ENCODE results near the gene THSD4.

The THSD4 gene

DNA sequence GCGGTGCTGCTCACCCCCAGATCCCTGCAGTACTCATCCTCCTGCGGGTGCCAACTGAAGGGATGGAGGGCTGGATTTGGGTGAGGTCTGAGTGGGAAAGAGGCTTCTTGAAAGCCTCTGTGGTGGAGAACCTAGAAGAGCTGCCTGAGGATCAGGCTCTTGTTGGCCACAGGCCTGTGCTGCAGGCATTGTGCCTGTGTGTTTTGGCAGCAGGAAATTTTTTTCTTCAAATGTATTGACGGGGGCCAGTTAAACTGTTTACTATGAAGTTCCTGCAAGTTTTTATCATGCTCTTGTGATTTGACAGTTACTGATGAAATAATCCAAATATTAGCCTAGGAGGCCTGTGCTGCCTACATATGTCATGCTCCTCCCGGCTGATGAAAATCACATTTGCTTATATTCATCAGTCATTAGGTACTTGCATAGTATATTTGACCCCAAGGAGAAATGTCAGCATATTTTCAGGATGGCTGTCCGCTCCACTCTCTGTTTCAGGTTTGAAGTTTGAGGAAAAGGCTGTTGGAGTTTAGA lies 103.1 kb downstream of the THSD4 start:
- H3K27me3 ChIP-seq (replicated peaks; ENCODE audit: insufficient read depth, low read length): no peaks in the 10 kb centered on the region
- H3F3A ChIP-seq (ENCODE audit: insufficient read depth, low read length): no peaks in the 10 kb centered on the region
- no peak overlapping the region for H2AFZ ChIP-seq (ENCODE audit: low read length)
- no peaks in the 10 kb centered on the region for H4K20me1 ChIP-seq (ENCODE audit: insufficient read depth, low read length)
- TF ChIP-seq EZH2phosphoT487 (IDR thresholded peaks at IDR 0.05; ENCODE audit: low read length): no peak
- TF ChIP-seq, protein P1, sequence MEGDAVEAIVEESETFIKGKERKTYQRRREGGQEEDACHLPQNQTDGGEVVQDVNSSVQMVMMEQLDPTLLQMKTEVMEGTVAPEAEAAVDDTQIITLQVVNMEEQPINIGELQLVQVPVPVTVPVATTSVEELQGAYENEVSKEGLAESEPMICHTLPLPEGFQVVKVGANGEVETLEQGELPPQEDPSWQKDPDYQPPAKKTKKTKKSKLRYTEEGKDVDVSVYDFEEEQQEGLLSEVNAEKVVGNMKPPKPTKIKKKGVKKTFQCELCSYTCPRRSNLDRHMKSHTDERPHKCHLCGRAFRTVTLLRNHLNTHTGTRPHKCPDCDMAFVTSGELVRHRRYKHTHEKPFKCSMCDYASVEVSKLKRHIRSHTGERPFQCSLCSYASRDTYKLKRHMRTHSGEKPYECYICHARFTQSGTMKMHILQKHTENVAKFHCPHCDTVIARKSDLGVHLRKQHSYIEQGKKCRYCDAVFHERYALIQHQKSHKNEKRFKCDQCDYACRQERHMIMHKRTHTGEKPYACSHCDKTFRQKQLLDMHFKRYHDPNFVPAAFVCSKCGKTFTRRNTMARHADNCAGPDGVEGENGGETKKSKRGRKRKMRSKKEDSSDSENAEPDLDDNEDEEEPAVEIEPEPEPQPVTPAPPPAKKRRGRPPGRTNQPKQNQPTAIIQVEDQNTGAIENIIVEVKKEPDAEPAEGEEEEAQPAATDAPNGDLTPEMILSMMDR (IDR thresholded peaks at IDR 0.05; ENCODE audit: low read length): no peak
- TF ChIP-seq EZH2 (optimal IDR thresholded peaks at IDR 0.05; ENCODE audit: low read depth, low read length): no peak
- H3K36me3 ChIP-seq (replicated peaks; ENCODE audit: insufficient read depth, low read length): no peaks in the 10 kb centered on the region
- no peaks in the 10 kb centered on the region for H3K9me3 ChIP-seq (replicated peaks; ENCODE audit: insufficient read depth, low read length)
- H3K4me3 ChIP-seq (ENCODE audit: low read length): no peak overlapping the region
- H3K4me1 ChIP-seq (ENCODE audit: low read length): 0 out of 2 replicates have a peak, but pooled peaks cover 9% of the 10 kb centered on the region
- H3K4me2 ChIP-seq (ENCODE audit: low read depth, low read length): no peak overlapping the region
- H3K27ac ChIP-seq (ENCODE audit: low read length): no peak overlapping the region
- no peak for DNase-seq
- H3K9me2 ChIP-seq (replicated peaks; ENCODE audit: insufficient read depth, low read length): no peaks in the 10 kb centered on the region
- no peaks in the 10 kb centered on the region for H3K79me2 ChIP-seq (ENCODE audit: low read length)
- no peak overlapping the region for H3K9ac ChIP-seq (ENCODE audit: low read length)

DNA sequence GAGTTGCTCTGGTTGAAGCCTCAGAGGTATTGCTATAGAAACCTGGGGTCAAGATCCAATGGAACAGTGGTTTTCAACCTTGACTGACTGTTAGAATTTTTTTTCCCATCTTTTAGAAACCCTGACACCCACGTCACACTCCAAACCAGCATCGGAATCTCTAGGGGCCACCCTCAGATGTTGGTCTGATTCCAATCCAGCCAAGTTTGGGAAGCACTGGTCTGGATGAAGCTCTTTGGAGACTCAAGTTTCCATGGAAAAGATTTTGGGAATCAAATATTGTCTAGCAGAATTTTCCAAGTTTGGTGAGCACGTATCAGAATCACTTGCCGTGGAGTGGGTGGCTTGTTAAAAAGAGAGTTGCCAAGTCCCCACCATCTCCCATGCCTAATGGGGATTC lies 103.8 kb downstream of the THSD4 start:
- Histone ChIP-seq H3F3A (ENCODE audit: insufficient read depth, low read length) (no peaks in the 10 kb centered on the region), H3K9me2 (replicated peaks; ENCODE audit: insufficient read depth, low read length) (no peaks in the 10 kb centered on the region), H3K27me3 (replicated peaks; ENCODE audit: insufficient read depth, low read length) (no peaks in the 10 kb centered on the region)

DNA sequence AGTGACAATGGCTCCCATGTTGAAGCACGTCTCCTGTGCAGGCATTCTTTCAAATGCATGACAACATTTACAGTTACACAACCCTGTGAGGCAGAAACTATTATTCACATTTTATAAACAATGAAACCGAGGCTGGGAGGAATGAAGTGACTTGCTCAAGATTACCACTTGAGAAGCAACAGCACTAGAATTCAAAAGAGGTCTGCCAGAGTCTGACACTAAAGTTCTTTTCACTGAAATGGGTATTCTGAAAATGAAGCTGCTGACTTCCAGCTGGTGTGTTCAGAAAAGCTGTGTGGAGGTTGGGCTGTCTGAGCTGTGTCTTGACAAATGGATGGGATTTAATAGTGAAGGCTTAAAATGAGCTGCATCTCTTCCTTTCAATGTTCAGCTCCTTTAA lies 104.4 kb downstream of the THSD4 start:
- Histone ChIP-seq H3K79me2 (ENCODE audit: low read length) (no peaks in the 10 kb centered on the region), H2AFZ (ENCODE audit: low read length) (no peak overlapping the region), H3K36me3 (replicated peaks; ENCODE audit: insufficient read depth, low read length) (no peaks in the 10 kb centered on the region), H3K4me3 (ENCODE audit: low read length) (no peak overlapping the region), H3K9me3 (replicated peaks; ENCODE audit: insufficient read depth, low read length) (no peaks in the 10 kb centered on the region), H3K27me3 (replicated peaks; ENCODE audit: insufficient read depth, low read length) (no peaks in the 10 kb centered on the region), H3K9me2 (replicated peaks; ENCODE audit: insufficient read depth, low read length) (no peaks in the 10 kb centered on the region), H4K20me1 (ENCODE audit: insufficient read depth, low read length) (no peaks in the 10 kb centered on the region), H3F3A (ENCODE audit: insufficient read depth, low read length) (no peaks in the 10 kb centered on the region), H3K4me1 (ENCODE audit: low read length) (0 out of 2 replicates have a peak, but pooled peaks cover 9% of the 10 kb centered on the region), H3K27ac (ENCODE audit: low read length) (no peak overlapping the region), H3K9ac (ENCODE audit: low read length) (no peak overlapping the region), H3K4me2 (ENCODE audit: low read depth, low read length) (no peak overlapping the region)
- TF ChIP-seq, protein P1 (IDR thresholded peaks at IDR 0.05; ENCODE audit: low read length): no peak
- TF ChIP-seq EZH2 (optimal IDR thresholded peaks at IDR 0.05; ENCODE audit: low read depth, low read length) (no peak), EZH2phosphoT487 (IDR thresholded peaks at IDR 0.05; ENCODE audit: low read length) (no peak)
- DNase-seq: no peak

More for the DNA sequence above, 103.8 kb downstream of the THSD4 start:
- Histone ChIP-seq H3K79me2 (ENCODE audit: low read length) (no peaks in the 10 kb centered on the region), H3K9me3 (replicated peaks; ENCODE audit: insufficient read depth, low read length) (no peaks in the 10 kb centered on the region), H4K20me1 (ENCODE audit: insufficient read depth, low read length) (no peaks in the 10 kb centered on the region), H3K4me2 (ENCODE audit: low read depth, low read length) (no peak overlapping the region), H3K9ac (ENCODE audit: low read length) (no peak overlapping the region), H3K27ac (ENCODE audit: low read length) (no peak overlapping the region), H3K36me3 (replicated peaks; ENCODE audit: insufficient read depth, low read length) (no peaks in the 10 kb centered on the region), H3K4me3 (ENCODE audit: low read length) (no peak overlapping the region), H3K4me1 (ENCODE audit: low read length) (0 out of 2 replicates have a peak, but pooled peaks cover 9% of the 10 kb centered on the region), H2AFZ (ENCODE audit: low read length) (no peak overlapping the region)
- no peak for DNase-seq
- TF ChIP-seq EZH2phosphoT487 (IDR thresholded peaks at IDR 0.05; ENCODE audit: low read length) (no peak), EZH2 (optimal IDR thresholded peaks at IDR 0.05; ENCODE audit: low read depth, low read length) (no peak)
- TF ChIP-seq, protein P1 (IDR thresholded peaks at IDR 0.05; ENCODE audit: low read length): no peak

All from MM.1S (cell line).